SK-N-SH treated with all-trans-retinoic acid at 6 μM for 48 hours (cell line): ENCODE measurements around the gene MAML2.

ENCODE experiments used
- ATAC-seq: fragments of 200-7000 bp; cut with Tn5 transposase; 3 replicates; pipeline ENCODE4 v1.9.1; 2020; ENCODE audit warnings: mild to moderate bottlenecking, moderate library complexity
- ARNTL ChIP-seq: fragments of 450-650 bp; formaldehyde crosslinking; IDR thresholded peaks from 2 replicates; pipeline ENCODE4 v1.5.0; 2020; ENCODE audit warnings: low read depth, mild to moderate bottlenecking, moderate library complexity, borderline replicate concordance
- BACH2 ChIP-seq: fragments of 250-450 bp; sonication (Bioruptor Pico); IDR thresholded peaks from 2 replicates; pipeline ENCODE4 v1.9.0; 2021; ENCODE audit warnings: mild to moderate bottlenecking, borderline replicate concordance
- CSDC2 ChIP-seq: fragments of 250-450 bp; sonication (Bioruptor Pico); IDR thresholded peaks from 2 replicates; pipeline ENCODE4 v1.5.0; 2020; ENCODE audit warnings: mild to moderate bottlenecking, moderate library complexity
- ESRRG ChIP-seq: fragments of 250-450 bp; sonication (Bioruptor Pico); IDR thresholded peaks from 2 replicates; pipeline ENCODE4 v1.6.1; 2021; ENCODE audit warnings: mild to moderate bottlenecking
- GLIS3 ChIP-seq: fragments of 250-450 bp; sonication (Bioruptor Pico); IDR thresholded peaks from 2 replicates; pipeline ENCODE4 v1.5.0; 2020; ENCODE audit warnings: mild to moderate bottlenecking, moderate library complexity
- OSR1 ChIP-seq: fragments of 250-450 bp; sonication (Bioruptor Pico); IDR thresholded peaks from 2 replicates; pipeline ENCODE4 v1.8.0; 2022; ENCODE audit warnings: moderate library complexity, mild to moderate bottlenecking, inconsistent platforms
- PPARA ChIP-seq: fragments of 250-450 bp; sonication (Bioruptor Pico); IDR thresholded peaks from 2 replicates; pipeline ENCODE4 v1.5.0; 2020; ENCODE audit warnings: mild to moderate bottlenecking, borderline replicate concordance
- RARB ChIP-seq: fragments of 250-450 bp; sonication (Bioruptor Pico); IDR thresholded peaks from 2 replicates; pipeline ENCODE4 v1.8.0; 2021; ENCODE audit warnings: mild to moderate bottlenecking, moderate library complexity
- SNAI2 ChIP-seq: fragments of 250-450 bp; sonication (Bioruptor Pico); IDR thresholded peaks from 2 replicates; pipeline ENCODE4 v1.5.0; 2020; ENCODE audit warnings: mild to moderate bottlenecking, moderate library complexity
- TCF4 ChIP-seq: fragments of 250-450 bp; sonication (Bioruptor Pico); IDR thresholded peaks from 2 replicates; pipeline ENCODE4 v1.8.0; 2021; ENCODE audit warnings: mild to moderate bottlenecking, moderate library complexity, borderline replicate concordance
- TOX ChIP-seq: fragments of 250-450 bp; sonication (Bioruptor Pico); IDR thresholded peaks from 2 replicates; pipeline ENCODE4 v1.8.0; 2021; ENCODE audit warnings: mild to moderate bottlenecking, moderate library complexity, borderline replicate concordance
- ZC3H10 ChIP-seq: fragments of 250-450 bp; sonication (Bioruptor Pico); IDR thresholded peaks from 2 replicates; pipeline ENCODE4 v1.5.1; 2021; ENCODE audit warnings: mild to moderate bottlenecking, moderate library complexity
- ZFP3 ChIP-seq: fragments of 250-450 bp; sonication (Bioruptor Pico); IDR thresholded peaks from 2 replicates; pipeline ENCODE4 v1.5.0; 2020; ENCODE audit warnings: mild to moderate bottlenecking, moderate library complexity
- ZFP30 ChIP-seq: fragments of 450-650 bp; formaldehyde crosslinking; IDR thresholded peaks from 2 replicates; pipeline ENCODE4 v1.5.0; 2022; ENCODE audit warnings: mild to moderate bottlenecking, moderate library complexity
- ZNF565 ChIP-seq: fragments of 450-650 bp; formaldehyde crosslinking; conservative IDR thresholded peaks from 2 replicates; pipeline ENCODE4 v1.5.0; 2020; ENCODE audit warnings: low read depth, mild to moderate bottlenecking, moderate library complexity
- ZNF70 ChIP-seq: fragments of 450-650 bp; formaldehyde crosslinking; IDR thresholded peaks from 2 replicates; pipeline ENCODE4 v1.5.0; 2020; ENCODE audit warnings: mild to moderate bottlenecking, moderate library complexity
- ZNF8 ChIP-seq: fragments of 450-650 bp; formaldehyde crosslinking; IDR thresholded peaks from 2 replicates; pipeline ENCODE4 v1.5.0; 2020; ENCODE audit warnings: mild to moderate bottlenecking, moderate library complexity
- TF ChIP-seq, protein P1 (sequence below): fragments of 250-450 bp; sonication (Bioruptor Pico); IDR thresholded peaks from 2 replicates; pipeline ENCODE4 v1.8.0; 2021; ENCODE audit warnings: low read depth, mild to moderate bottlenecking, moderate library complexity, borderline replicate concordance
- TF ChIP-seq, protein P2 (sequence below): fragments of 250-450 bp; sonication (Bioruptor Pico); IDR thresholded peaks from 2 replicates; pipeline ENCODE4 v1.5.1; 2020; ENCODE audit warnings: low read depth, mild to moderate bottlenecking, moderate library complexity
- TF ChIP-seq, protein P3 (sequence below): fragments of 250-450 bp; sonication (Bioruptor Pico); IDR thresholded peaks from 2 replicates; pipeline ENCODE4 v1.5.0; 2020; ENCODE audit warnings: mild to moderate bottlenecking, moderate library complexity

MAML2 gene

GRCh38 chr11:96317571-96317970, 25.4 kb downstream of the MAML2 start:
- TF ChIP-seq CSDC2 = no peak
- TF ChIP-seq SNAI2 (CRISPR knock-in tag) = no peak
- no peak for ATAC-seq

- no peak for ATAC-seq
- no peak for TF ChIP-seq TCF4 (CRISPR knock-in tag)
- TF ChIP-seq, protein P1, sequence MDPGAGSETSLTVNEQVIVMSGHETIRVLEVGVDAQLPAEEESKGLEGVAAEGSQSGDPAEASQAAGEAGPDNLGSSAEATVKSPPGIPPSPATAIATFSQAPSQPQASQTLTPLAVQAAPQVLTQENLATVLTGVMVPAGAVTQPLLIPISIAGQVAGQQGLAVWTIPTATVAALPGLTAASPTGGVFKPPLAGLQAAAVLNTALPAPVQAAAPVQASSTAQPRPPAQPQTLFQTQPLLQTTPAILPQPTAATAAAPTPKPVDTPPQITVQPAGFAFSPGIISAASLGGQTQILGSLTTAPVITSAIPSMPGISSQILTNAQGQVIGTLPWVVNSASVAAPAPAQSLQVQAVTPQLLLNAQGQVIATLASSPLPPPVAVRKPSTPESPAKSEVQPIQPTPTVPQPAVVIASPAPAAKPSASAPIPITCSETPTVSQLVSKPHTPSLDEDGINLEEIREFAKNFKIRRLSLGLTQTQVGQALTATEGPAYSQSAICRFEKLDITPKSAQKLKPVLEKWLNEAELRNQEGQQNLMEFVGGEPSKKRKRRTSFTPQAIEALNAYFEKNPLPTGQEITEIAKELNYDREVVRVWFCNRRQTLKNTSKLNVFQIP (CRISPR knock-in tag) = no peak
- TF ChIP-seq GLIS3 (CRISPR knock-in tag) = no peak
- no peak for TF ChIP-seq SNAI2 (CRISPR knock-in tag)
- TF ChIP-seq ZFP3 = no peak
- no peak for TF ChIP-seq ARNTL (CRISPR knock-in tag)
- no peak for TF ChIP-seq ZFP30 (CRISPR knock-in tag)
- TF ChIP-seq ESRRG (CRISPR knock-in tag) = no peak
- TF ChIP-seq ZC3H10 (CRISPR knock-in tag) = no peak
- no peak for TF ChIP-seq BACH2 (CRISPR knock-in tag)
- no peak for TF ChIP-seq ZNF8 (CRISPR knock-in tag)
- TF ChIP-seq OSR1 = no peak
- no peak for TF ChIP-seq ZNF565
These were observed 26.1 kb downstream of the MAML2 start for GRCh38 chr11:96316869-96317268.

- ATAC-seq = peak; percentile 5; the same call in 1 of the 3 replicates
- no peak for TF ChIP-seq ZNF565
- TF ChIP-seq ARNTL (CRISPR knock-in tag) = no peak
- TF ChIP-seq, protein P1 (CRISPR knock-in tag) = no peak
- TF ChIP-seq, protein P2, sequence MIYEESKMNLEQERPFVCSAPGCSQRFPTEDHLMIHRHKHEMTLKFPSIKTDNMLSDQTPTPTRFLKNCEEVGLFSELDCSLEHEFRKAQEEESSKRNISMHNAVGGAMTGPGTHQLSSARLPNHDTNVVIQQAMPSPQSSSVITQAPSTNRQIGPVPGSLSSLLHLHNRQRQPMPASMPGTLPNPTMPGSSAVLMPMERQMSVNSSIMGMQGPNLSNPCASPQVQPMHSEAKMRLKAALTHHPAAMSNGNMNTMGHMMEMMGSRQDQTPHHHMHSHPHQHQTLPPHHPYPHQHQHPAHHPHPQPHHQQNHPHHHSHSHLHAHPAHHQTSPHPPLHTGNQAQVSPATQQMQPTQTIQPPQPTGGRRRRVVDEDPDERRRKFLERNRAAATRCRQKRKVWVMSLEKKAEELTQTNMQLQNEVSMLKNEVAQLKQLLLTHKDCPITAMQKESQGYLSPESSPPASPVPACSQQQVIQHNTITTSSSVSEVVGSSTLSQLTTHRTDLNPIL (CRISPR knock-in tag) = no peak
- TF ChIP-seq, protein P3, sequence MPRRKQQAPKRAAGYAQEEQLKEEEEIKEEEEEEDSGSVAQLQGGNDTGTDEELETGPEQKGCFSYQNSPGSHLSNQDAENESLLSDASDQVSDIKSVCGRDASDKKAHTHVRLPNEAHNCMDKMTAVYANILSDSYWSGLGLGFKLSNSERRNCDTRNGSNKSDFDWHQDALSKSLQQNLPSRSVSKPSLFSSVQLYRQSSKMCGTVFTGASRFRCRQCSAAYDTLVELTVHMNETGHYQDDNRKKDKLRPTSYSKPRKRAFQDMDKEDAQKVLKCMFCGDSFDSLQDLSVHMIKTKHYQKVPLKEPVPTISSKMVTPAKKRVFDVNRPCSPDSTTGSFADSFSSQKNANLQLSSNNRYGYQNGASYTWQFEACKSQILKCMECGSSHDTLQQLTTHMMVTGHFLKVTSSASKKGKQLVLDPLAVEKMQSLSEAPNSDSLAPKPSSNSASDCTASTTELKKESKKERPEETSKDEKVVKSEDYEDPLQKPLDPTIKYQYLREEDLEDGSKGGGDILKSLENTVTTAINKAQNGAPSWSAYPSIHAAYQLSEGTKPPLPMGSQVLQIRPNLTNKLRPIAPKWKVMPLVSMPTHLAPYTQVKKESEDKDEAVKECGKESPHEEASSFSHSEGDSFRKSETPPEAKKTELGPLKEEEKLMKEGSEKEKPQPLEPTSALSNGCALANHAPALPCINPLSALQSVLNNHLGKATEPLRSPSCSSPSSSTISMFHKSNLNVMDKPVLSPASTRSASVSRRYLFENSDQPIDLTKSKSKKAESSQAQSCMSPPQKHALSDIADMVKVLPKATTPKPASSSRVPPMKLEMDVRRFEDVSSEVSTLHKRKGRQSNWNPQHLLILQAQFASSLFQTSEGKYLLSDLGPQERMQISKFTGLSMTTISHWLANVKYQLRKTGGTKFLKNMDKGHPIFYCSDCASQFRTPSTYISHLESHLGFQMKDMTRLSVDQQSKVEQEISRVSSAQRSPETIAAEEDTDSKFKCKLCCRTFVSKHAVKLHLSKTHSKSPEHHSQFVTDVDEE (CRISPR knock-in tag) = no peak
- TF ChIP-seq RARB (CRISPR knock-in tag) = no peak
- no peak for TF ChIP-seq PPARA (CRISPR knock-in tag)
- TF ChIP-seq ESRRG (CRISPR knock-in tag) = no peak
- TF ChIP-seq SNAI2 (CRISPR knock-in tag) = no peak
- no peak for TF ChIP-seq ZFP3
- no peak for TF ChIP-seq GLIS3 (CRISPR knock-in tag)
- TF ChIP-seq ZFP30 (CRISPR knock-in tag) = no peak
- TF ChIP-seq ZC3H10 (CRISPR knock-in tag) = no peak
- no peak for TF ChIP-seq TCF4 (CRISPR knock-in tag)
- TF ChIP-seq BACH2 (CRISPR knock-in tag) = no peak
- TF ChIP-seq TOX (CRISPR knock-in tag) = no peak
These were observed 27.5 kb downstream of the MAML2 start for GRCh38 chr11:96315476-96315875.

DNA sequence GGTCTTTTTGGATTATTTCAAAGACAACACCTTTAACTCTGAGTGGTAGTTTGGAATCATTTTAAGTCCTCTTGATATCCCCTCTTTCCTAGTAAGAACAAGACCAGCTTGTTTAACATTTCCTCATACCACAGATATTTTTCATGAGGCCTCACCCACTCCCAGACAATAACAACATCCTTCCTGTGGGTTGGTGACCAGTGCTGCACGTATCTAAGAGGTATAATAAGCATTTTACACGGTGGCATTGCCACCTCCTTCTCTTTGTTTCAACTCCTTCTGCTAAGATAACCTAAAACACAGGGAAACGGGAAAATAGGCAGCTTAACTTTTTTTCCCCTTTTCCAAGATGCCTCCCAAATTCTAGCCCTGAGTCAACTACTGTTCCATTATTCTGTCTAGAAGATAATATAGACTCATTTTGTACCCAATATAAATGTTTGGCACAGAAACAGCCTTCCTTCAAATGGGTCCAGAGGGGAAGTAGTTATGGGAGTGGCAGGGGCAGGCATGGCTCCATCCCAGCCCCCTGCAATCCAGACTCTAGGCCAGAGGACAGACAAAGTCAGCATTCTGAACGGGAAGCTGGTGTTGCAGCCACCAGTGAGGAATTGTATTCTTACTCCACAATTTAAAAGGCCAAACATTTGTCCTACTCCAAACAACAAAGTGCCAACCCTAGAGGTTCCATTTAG, 28.5 kb downstream of the MAML2 start:
- TF ChIP-seq OSR1 (no peak), PPARA (CRISPR knock-in tag) (no peak), ZNF70 (CRISPR knock-in tag) (no peak), ZNF565 (no peak)
- ATAC-seq = no peak; the same call in 2 of the 3 replicates
